ENCODE data around the gene ZMYND12. TPM values are rescaled to one million over a fixed set of nuclear protein-coding genes. Genes with fewer than 3 reads are reported as not detected.

Gene ZMYND12
- total RNA-seq, 1 experiment from 2014 or later = 0.06 TPM

- peak; percentile 15 for DNase-seq (ENCODE audit: low read depth)
Observed at GRCh38 chr1:42392967-42393848, 62.6 kb downstream of the ZMYND12 start.

GRCh38 chr1:42392255-42392654 is 63.6 kb downstream of the ZMYND12 start:
- DNase-seq (ENCODE audit: low read depth) = no peak

- no peak for DNase-seq (ENCODE audit: low read depth)
Observed at GRCh38 chr1:42386051-42386450, 69.8 kb downstream of the ZMYND12 start.

GRCh38 chr1:42385283-42385682 is 70.5 kb downstream of the ZMYND12 start:
- DNase-seq (ENCODE audit: low read depth) = peak; percentile 15

- DNase-seq (ENCODE audit: low read depth) = no peak
Observed at GRCh38 chr1:42381280-42381673, 74.5 kb downstream of the ZMYND12 start.

- DNase-seq (ENCODE audit: low read depth) = peak; percentile 85
Observed at GRCh38 chr1:42380586-42381279, 75.1 kb downstream of the ZMYND12 start, which contains the start of gene RIMKLA. Gene RIMKLA (plus strand): TSS chr1:42380792. CDS start chr1:42380935, 143 bp downstream.

Other genes with a start within 250 kb of the ZMYND12 start
- 33.8 and 42.1 TPM in 2 replicates for gene FOXJ3, start 120.8 kb downstream of the ZMYND12 start, total RNA-seq (2014; rRNA removed; shearing (Covaris generic))
- 3.0 and 3.7 TPM in 2 replicates for gene RIMKLA, start 75.2 kb downstream of the ZMYND12 start, total RNA-seq (2014; rRNA removed; shearing (Covaris generic))
- gene PPCS, start 521 bp upstream of the ZMYND12 start, total RNA-seq (2014; rRNA removed; shearing (Covaris generic)) = 48.7 and 67.5 TPM in 2 replicates
- gene CCDC30, start 7.3 kb upstream of the ZMYND12 start, total RNA-seq (2014; rRNA removed; shearing (Covaris generic)) = 0.15 and 0.34 TPM in 2 replicates
- gene PPIH, start 202.4 kb upstream of the ZMYND12 start, total RNA-seq (2014; rRNA removed; shearing (Covaris generic)) = 187 and 202 TPM in 2 replicates
- 888 and 951 TPM in 2 replicates for gene YBX1, start 226.4 kb upstream of the ZMYND12 start, total RNA-seq (2014; rRNA removed; shearing (Covaris generic))

Measured in Daoy (cell line).